Measurements from ENCODE around the gene RMI2.

DNA sequence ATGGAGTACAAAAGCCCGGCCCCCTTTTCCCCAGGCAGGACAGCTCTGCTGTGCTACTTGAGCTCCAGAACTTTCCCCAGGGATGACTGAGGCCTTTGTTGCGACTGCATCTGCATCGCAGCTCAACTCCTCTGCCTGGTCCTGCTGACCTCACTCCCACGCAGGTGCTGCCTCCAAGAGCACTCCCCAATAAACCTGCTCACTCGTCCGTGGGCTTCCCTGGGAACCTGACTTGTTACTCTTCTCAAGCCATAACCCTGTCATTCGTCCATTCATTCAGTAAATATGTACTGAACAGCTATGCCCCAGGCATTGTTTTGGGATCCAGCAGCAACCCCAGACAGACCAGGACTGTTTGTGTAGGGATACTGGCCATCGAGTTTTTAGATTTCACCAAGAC lies 11.6 kb upstream of the RMI2 start:
- TF ChIP-seq POLR2A (IDR thresholded peaks at IDR 0.05; ENCODE audit: low read depth, low read length) = no peak
- no peak for TF ChIP-seq TAF1 (IDR thresholded peaks at IDR 0.05; ENCODE audit: borderline replicate concordance, low read depth, low read length)

Measured in GM12892 (cell line).